Spleen (tissue), 7 donors: ENCODE data around the gene VPS26A.

Experiments
- POLR2A ChIP-seq, 3 donors: fragments of 450-650 bp; IDR thresholded peaks; one replicate each; pipeline ENCODE4 v1.5.1; 2017; ENCODE audit warnings: antibody characterized with exemption in 3 of 3, mild to moderate bottlenecking in 1 of 3
- POLR2AphosphoS5 ChIP-seq, 3 donors: sonication (generic); formaldehyde crosslinking; IDR thresholded peaks; one replicate each; pipeline ENCODE4 v1.5.1; 2017; ENCODE audit warnings: antibody characterized with exemption in 3 of 3
- TF ChIP-seq, protein P1 (sequence below), 11 experiments: fragments of 200-600 bp in 7 of 11; fragments of 450-650 bp in 4 of 11; sonication (generic) in 4 of 11; IDR thresholded peaks in 8 of 11; conservative IDR thresholded peaks in 3 of 11; 1 replicate in 7 of 11; 2 replicates in 4 of 11; pipeline versions ENCODE4 v1.4.0 to v1.8.0; 2016 to 2021; ENCODE audit warnings: antibody characterized with exemption in 11 of 11, inconsistent platforms in 4 of 11, mild to moderate bottlenecking in 1 of 11
- donor health status: DM: no; HTN: no; CAD: no; lungs with moderate emphysema.
- donor health status: DM: no; HTN: no; CAD: no.
- donor health status: DM: no; HTN: no; CAD: no.

DNA sequence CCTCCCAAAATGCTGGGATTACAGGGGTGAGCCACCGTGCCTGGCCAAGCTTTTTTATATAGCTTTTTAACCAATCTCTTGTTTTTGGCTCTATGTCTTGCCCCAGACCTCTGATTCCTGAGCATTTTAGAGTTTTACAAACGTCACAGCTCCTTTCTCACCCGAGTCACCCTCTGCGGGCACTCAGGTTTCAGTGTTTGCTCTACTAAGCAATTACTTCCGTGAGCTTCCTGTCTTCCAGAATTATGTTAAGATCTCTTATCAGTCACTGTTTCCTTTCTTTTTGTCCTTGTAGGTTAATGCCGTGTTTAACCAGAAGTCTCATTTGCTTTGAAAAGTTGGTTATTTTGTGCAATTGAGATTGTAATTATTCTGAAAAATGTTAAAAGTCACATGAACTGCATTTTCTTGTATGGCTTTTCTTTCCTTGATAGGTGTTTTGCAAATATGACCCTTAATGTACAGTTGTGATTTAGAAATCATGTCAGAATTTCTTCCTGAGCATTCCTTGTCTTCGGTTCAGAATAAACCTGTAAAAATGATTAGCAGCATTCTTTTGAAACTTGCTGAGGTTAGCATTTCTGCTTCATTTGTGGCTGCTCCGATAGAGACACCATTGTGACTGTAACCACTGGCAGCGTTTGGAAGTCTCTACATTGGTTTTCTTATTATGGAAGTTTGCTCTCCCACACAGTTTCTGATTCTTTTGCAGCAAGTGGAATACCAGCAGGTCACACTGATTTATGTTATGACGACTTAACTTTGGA, 91.6 kb downstream of the VPS26A start:
- TF ChIP-seq, protein P1, sequence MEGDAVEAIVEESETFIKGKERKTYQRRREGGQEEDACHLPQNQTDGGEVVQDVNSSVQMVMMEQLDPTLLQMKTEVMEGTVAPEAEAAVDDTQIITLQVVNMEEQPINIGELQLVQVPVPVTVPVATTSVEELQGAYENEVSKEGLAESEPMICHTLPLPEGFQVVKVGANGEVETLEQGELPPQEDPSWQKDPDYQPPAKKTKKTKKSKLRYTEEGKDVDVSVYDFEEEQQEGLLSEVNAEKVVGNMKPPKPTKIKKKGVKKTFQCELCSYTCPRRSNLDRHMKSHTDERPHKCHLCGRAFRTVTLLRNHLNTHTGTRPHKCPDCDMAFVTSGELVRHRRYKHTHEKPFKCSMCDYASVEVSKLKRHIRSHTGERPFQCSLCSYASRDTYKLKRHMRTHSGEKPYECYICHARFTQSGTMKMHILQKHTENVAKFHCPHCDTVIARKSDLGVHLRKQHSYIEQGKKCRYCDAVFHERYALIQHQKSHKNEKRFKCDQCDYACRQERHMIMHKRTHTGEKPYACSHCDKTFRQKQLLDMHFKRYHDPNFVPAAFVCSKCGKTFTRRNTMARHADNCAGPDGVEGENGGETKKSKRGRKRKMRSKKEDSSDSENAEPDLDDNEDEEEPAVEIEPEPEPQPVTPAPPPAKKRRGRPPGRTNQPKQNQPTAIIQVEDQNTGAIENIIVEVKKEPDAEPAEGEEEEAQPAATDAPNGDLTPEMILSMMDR (IDR thresholded peaks at IDR 0.05 in 8 of 11, conservative IDR thresholded peaks at IDR 0.05 in 3 of 11), result no peak
- TF ChIP-seq POLR2A (IDR thresholded peaks at IDR 0.05), result no peak
- TF ChIP-seq POLR2AphosphoS5 (IDR thresholded peaks at IDR 0.05), result no peak
